ENCODE data around the gene KLRC3.

DNA sequence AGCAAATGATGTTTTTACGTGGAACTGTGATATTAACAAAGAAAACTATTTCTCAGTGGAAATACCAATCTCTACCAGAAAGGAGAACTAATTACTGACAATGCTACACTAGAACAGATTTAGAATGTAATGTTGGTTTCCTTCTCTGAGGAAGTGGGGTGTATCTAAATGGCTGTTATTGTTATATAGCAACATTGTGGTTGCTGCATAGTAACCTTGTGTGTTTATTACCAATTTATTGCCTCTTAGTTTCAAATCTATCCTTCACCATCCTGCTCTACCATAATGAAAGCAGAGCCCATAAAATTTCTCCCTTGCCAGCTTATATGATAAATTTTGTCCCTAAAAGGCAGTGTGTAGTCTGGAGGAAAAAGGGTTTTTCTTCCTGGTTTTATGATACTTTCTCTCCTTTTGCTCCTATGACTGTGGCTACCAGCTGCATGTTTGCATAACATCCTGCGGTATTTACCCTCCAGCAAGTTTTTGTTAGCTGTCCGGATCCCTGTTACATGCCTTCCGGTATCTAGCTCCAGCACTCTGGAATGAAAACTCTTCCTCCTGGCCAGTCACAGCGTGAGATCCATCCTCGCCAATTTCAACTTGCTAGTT lies 24.9 kb downstream of the KLRC3 start:
- TF ChIP-seq CTCF (conservative IDR thresholded peaks at IDR 0.05; ENCODE audit: low read depth, low read length) (no peak), EZH2 (IDR thresholded peaks at IDR 0.05; ENCODE audit: borderline replicate concordance, low read depth, low read length, poor library complexity, severe bottlenecking) (no peak)
